ENCODE measurements around the gene BAK1.

BAK1 gene

DNA sequence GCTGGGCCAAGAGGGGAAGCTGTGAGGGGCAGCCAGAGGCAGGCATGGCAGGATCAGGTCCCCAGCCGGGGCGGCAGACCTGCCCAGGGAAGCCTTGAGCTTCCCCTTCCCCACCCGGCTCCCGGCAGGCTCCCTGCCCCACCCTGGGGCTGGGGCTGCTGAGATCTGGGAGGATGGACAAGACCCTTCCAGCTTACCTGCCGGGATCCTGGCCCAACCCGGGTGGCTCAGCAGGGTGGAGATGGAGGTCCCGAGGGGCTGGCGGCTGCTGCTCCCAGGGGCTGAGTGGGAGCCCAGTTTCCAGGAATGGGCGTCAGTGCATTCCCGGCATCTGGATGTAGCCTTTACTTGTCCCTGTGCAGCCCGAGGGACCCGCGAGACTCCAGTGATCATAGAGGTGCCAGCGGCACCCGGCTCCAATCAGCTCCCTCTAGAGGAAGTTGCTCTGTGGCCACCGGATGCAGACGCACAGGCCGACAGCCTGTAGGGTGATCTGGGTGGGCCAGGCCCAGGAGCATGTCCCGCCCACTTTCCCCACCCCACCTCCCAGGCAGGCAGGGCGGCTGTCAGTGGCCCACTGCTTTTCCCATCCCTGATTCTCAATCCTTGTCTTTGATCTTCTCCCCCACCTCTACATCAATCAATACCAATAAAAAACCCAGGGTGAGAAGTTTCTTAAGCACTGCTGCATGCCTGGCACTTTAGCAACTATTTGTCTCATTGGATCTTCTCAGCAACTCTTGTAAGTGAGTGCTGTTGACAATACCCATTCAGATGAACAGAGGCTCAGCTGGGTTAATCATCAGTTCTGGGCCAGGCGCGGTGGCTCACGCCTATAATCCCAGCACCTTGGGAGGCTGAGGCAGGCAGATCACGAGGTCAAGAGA, at the start of gene BAK1:
TSS of gene BAK1 (minus strand) at position 449 of the 887 bp plus-strand sequence. CDS start 2,672 bp downstream, outside the sequence.
- peak; percentile 84 for DNase-seq

GRCh38 chr6:33628401-33628964, 48.4 kb upstream of the BAK1 start:
- peak; percentile 59 for DNase-seq

DNA sequence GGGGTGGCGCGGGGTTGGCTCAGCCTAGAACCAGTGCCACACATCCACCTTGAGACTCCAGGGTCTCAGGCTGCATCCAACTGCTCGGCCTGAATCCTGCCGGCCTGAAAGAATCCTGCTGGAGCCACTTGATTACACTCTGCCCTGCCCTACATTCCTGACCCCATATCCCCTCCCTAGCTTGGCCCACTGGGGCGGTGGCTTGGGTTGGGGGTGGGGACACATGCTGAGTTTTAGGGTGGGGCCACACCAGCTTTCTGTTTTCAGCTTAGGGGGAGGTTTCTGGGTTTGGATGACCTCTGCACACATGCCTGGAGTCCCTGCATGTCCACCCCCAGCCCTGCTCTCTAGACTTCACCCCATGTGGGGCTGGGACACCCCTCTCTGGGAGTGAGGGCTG, 47.8 kb upstream of the BAK1 start:
- no peak for DNase-seq

DNA sequence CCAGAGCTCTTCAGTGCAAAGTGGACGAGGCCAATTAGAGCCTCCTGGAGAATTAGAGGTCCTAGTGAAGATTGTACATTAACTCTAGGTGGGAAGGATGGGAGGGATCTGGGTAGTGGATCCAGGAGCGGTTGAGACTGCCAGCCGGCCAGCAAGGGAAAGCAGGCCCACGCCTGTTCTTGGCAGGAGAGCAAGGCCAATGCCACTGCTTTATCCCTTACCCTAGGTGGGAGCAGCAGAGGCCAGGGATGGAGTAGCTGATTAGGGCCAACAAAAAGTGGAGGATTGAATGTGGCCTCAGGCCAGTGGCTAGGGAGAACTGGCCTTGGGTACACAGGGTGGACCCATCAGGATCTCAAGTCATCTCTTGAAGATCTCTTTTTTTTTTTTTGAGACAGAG, 44.8 kb upstream of the BAK1 start:
- no peak for DNase-seq

DNA sequence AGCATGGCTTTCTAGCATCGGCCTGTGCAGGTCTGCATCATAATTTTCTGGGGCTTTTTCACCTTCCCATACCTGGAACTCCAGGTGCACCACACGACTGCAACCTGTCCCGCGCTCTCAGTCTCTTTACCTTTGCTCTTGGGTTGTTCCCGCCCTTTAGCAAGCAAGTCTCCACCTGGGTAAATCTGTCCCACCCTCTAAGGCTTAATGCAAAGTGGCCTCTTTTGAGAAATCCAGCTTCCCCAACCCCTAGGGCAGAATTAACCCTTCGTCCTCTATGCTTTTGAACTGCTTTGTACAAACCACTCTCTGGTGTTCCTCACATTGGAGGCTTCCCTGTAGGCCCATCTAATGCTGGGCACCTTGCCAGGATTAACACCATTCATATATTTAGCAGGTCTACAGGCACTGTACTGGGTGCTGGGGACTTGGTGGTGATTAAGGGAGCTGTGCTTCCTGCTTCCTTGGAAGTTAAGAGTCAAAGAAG, 43.9 kb upstream of the BAK1 start:
- no peak for DNase-seq

GRCh38 chr6:33622456-33623431, 42.7 kb upstream of the BAK1 start:
- no peak for DNase-seq

DNA sequence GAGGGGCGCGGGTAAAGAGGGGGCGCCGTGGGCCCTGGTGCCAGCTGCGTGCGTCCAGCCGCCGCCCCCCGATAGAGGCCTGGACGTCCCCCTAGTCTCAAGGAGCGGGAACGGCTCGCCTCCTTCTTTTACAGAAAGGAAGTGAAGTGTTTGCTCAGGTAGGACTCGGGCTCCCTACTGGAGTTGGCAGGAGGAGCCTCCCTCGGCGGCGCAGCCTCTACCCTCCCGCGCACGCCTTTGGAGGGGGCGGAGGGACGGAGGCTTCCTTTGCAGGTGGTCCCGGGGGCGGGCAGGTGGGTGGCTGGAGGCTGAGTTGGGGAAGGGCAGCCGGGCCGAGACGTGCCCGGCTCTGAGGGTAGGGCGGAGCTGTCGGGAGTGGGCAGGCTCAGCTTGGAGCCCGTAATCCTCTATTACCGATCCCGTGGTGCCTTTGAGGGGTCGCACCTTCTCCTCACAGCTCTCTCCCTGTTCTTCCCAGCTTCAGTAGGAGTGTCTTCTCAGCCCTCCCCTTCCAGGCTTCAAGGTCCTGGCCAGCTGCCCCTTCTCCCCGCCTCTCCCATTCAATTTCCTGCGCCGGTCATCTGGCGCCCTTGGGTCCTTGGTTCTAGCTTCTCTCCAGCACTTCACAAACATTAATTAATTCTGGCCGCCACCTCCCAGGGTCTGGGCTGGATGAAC, 41.8 kb upstream of the BAK1 start:
- peak; percentile 45 for DNase-seq

GRCh38 chr6:33620856-33621710, 41.0 kb upstream of the BAK1 start, which contains the start of gene ITPR3:
ITPR3 (plus strand) TSS chr6:33621322; CDS start chr6:33621603, 281 bp downstream.
- peak; percentile 15 for DNase-seq

- peak; percentile 17 for DNase-seq
These were observed 40.2 kb upstream of the BAK1 start for GRCh38 chr6:33620158-33620855.

- DNase-seq, result no peak
These were observed 39.2 kb upstream of the BAK1 start for GRCh38 chr6:33619166-33619840.

DNA sequence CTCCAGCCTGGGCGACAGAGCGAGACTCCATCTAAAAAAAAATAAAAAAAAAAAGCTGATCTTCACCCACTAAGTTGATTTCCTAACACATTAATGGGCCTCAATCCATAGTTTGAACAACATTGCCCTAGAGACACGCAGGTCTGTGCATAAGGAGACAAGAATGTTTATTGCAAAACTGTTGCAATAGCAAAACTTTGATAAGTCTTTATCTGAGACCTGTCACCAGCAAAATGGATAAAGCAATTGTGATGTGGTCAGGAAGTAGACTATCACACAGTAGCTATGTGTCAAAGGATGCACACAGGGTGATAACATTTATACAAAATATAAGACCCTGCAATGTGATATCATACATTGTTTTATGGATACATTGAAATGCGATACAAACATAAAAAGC, 36.8 kb upstream of the BAK1 start:
- DNase-seq, result no peak

DNA sequence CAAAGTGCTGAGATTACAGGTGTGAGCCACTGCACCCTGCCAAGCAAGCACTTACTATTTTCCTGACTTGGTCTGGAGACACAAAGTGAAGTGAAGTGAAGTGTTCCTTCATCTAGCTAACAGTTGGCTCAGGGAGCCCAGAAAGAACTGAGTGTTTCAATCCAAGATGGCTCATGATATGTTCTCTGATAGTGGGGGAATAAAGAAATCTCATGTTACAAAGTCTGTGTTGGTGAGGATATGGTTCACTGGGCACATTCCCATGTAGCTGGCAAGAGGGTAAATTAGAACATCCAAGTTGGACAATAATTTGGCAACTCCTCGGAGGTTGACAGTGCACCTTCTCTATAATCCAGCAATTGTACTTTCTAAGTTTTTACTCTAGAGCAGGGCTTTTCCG, 36.0 kb upstream of the BAK1 start:
- DNase-seq, result no peak

DNA sequence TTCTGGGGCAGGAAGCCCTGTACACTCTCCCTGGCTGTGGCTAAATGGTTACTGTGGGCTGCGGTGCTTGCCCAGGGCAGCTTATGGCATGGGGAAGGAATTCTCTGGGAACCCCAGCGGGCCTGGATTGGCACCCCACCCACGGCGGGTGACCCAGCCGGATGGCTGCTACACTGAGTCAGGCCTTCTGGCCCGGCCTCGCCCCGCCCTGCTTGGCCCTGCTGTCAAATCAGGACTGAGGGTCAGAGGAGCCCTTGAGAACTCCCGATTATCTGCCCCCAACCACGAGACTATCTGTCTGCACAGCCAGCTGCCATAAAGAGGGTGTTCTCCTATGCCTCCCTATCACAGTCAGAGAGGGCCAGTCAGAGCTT, 33.7 kb upstream of the BAK1 start:
- no peak for DNase-seq

- no peak for DNase-seq
These were observed 33.2 kb upstream of the BAK1 start for GRCh38 chr6:33613146-33613794.

DNA sequence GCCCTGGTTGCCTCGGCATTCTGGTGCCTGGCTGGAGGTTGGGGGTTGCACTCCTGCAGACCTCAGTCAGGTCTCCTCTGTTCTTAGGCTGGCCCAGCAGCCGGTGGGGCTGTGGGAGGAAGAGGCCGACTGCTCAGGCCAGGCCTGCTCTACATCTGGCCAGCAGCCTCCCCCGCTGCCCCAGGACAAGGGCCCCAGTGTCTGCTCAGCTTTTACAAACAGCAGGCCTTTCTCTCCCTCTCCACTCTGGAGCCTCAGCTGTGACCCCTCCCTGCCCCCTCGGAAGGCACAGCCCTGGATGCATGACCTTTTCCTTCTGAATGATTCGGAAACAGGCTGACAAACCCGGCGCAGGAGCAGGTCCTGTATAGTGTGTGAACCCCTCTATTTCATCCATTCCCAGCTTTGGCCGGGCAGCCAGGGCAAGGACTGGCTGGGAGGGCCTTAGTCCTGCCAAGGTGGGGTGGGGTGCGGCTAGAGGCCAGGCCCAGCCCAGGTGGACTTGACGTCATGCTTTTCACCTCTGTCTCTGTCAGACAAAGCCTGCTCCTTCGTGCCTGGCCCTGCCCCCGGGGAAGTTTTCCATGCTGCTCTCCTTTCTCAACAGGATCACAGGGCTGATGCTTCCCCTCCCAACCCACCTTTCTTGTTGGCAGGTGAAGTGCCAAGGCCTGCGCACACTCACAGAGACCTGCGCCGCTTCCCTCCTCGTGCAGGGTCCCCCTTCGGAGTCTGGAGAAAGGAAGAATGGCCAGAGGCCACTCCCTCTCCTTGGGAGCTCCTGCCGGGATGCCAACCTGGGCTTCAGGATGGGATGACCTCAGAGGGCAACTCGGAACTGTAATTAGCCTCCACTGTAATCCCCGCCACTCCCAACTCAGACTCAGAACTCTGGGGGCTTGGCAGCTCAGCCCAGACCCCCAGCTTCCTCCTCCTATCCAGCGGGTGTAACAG, 31.0 kb upstream of the BAK1 start:
- DNase-seq, result no peak

- no peak for DNase-seq
These were observed 30.0 kb upstream of the BAK1 start for GRCh38 chr6:33610067-33610466.

DNA sequence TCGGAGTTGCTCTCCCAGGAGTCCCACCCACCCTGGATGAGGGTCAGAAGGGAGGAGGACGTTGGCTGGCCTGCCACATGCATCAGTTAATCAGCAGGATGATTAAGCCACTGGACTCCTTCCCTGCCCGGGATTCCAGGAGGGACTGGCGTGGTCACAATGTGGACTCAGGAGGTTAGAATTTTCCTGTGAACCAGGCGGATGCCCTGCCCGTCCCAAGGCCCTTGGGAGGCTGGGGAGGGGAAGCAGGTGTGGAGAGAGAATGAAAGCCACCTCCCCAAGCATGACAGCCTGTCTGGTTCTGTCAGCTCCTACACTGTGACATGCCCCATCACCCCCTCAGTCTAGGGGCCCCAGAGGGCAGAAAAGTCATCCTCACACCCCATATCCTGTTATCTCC, 29.5 kb upstream of the BAK1 start:
- DNase-seq, result no peak

- no peak for DNase-seq
These were observed 28.9 kb upstream of the BAK1 start for GRCh38 chr6:33609019-33609418.

- no peak for DNase-seq
These were observed 27.7 kb upstream of the BAK1 start for GRCh38 chr6:33607784-33608161.

Measured in NCI-H1092 treated with DMSO at 0.1 percent for 48 hours (cell line).